GM12872 (cell line): ENCODE data around the gene TPX2.
A peak's percentile ranks its signal among the peaks of the same experiment; 100 is the strongest.

Experiments
- TF ChIP-seq, protein P1 (sequence below): IDR thresholded peaks from 3 replicates; pipeline ENCODE4 v1.5.1; 2011; ENCODE audit warnings: low read depth, mild to moderate bottlenecking, low read length, moderate library complexity; ENCODE audit not compliant: insufficient read depth

The TPX2 gene

DNA sequence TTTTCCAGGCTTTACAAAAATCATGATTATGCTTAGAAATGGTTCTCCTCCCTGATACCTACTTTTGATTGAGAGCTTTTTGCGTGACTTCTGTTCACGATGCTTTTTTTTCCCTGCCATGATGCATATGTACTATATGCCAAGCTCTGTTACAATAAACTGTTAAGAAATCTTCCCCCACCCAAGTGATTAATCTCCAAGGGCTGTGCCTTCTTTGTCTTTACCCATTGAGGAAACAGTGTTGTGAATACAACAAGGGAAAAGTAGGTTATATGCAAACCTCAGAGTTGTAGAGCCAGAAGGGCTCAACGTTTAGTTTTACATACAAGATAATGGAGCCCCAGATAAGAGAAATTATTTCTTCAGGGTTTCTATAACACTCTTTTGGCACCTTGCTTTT, 46.0 kb downstream of the TPX2 start:
- TF ChIP-seq, protein P1, sequence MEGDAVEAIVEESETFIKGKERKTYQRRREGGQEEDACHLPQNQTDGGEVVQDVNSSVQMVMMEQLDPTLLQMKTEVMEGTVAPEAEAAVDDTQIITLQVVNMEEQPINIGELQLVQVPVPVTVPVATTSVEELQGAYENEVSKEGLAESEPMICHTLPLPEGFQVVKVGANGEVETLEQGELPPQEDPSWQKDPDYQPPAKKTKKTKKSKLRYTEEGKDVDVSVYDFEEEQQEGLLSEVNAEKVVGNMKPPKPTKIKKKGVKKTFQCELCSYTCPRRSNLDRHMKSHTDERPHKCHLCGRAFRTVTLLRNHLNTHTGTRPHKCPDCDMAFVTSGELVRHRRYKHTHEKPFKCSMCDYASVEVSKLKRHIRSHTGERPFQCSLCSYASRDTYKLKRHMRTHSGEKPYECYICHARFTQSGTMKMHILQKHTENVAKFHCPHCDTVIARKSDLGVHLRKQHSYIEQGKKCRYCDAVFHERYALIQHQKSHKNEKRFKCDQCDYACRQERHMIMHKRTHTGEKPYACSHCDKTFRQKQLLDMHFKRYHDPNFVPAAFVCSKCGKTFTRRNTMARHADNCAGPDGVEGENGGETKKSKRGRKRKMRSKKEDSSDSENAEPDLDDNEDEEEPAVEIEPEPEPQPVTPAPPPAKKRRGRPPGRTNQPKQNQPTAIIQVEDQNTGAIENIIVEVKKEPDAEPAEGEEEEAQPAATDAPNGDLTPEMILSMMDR = no peak

DNA sequence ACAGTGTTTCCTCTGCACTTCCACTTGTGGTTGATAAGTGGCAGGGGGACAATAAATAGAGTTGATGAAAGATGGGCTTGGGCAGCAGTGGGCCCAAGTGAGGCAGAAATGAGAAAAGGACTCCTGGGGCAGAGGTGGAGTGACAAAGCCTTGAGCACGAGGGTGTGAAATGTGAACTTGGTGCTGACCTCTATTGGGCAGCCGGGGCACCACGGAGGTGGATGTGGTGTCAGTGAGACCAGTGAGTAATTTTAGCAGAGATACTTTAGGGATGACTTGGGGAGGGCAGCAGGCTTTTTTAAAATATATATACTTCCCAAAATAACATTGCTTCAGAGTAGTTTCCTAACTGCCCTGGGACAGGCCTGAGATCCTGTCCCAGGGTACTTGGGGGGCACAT, 49.5 kb downstream of the TPX2 start:
- TF ChIP-seq, protein P1 = 0 out of 3 replicates have a peak, but pooled peaks have one; percentile 9

DNA sequence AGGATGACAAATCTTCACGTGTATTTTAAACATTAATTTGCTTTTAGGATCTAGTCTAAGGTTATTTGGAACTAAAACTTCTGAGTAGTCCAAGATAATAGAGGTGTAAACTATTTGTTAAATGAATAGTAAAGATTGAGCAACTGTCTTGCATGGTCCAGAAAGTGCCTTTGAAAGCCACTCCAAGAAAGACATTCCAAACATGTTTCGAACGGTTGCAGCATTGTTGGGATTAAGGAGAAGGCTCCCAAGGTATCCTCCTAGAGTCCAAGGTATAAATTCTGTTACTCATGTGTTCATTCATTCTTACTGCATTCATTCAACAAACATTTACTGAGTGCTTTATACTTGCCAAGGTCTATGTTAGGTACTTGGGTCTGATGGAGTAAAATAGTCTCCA, 51.3 kb downstream of the TPX2 start:
- TF ChIP-seq, protein P1 = no peak

DNA sequence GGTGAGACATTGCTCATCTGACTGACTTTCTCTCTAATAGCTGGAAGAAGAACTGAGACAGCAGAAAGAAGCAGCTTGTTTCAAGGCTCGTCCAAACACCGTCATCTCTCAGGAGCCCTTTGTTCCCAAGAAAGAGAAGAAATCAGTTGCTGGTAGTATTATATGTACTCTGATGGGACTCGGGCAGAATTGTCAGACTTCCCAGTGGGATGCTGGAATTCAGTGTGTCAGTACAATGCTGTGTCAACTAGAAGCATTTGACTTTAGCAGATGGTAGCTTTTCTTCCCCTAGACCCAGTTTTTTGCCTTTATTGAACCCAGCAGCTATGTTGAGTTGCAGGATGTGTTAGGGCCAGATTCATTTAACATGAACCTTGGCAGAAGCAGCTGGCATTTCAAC, 58.3 kb downstream of the TPX2 start:
- TF ChIP-seq, protein P1 = no peak

DNA sequence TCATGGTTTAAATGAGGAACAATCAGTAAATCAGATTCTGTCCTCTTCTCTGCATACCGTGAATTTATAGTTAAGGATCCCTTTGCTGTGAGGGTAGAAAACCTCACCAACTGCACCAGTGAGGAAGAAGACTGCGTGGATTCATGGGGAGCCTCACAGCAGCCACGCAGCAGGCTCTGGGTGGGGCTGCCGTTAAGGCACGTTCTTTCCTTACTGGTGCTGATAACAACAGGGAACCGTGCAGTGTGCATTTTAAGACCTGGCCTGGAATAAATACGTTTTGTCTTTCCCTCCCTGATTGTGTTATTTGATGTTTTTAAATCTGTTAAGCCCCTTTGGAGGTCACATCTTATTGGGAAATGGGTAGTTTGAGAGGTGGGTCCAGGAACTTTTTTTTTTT, 62.4 kb downstream of the TPX2 start:
- TF ChIP-seq, protein P1 = no peak

DNA sequence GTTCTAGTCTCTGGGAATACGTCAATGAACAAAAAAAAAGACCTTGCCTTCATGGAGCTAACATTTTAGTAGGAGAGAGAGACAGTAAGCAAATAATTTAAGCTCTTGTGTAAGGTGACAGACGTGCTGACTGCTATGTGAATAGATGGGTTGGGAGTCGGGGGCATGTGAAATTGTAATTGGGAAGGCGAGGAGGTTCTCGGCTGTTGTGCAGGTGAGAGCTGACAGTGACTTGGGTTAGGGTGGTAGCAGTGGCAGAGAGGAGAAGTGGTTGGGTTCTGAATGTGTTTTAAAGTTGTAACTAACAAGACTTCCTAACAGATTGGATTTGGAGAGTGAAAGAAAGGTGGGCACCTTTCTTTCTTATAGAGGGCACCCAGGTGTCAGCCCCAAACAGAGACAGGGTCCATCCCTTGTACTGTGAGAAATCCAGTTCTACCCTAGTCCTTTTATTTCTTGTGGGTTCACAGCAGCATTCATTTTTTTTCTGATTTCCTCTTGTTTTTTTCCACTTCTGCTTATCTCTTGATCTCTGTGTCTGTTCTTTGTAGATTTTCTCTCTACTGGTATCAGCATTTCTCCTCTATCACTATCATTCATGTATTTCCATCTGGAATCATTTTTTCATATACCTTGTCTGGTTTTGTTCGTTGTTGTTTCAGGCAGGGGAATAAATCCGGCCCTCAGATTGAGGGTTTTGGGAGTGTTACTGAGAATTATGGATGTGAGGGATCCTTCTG, 64.6 kb downstream of the TPX2 start:
- TF ChIP-seq, protein P1 = no peak

DNA sequence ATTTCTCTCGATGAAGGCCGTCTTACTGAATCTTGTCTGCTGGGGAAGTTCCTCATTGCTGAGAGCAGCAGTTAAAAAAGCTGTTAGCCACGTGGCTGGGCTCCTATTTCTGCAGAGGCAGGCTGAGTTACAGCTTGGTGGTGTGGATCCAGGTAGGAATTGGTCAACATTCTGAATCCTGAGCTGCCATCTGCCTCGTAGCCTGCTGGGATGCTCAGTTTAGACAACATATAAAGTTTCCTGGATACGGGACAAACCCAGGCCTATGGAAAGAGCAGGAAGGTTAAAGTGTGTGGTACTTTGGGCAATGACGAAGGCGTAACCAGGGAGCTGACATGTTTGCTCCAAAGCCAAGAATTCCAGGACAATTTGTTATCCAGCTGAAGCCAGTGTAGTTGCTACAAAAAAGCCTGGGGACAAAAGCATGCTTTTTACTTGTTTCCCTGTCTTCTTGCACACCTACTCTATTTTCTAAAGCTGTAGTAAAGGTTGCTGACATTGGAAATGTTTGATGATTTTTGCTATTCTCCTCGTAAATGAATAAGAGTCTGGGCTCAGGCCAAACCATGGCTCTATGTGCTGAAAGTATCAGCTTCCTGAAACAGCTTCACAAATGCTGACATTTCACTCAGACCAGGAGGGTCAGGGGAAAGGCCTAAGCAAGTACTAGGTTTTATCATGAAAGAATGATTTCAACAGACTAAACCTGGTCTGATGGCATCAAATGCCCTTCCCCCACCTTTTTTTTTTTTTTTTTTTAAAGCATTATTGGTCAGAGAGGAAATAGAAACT, 67.7 kb downstream of the TPX2 start:
- TF ChIP-seq, protein P1 = no peak
